ENCODE data around the gene CAPS2.

Gene CAPS2

DNA sequence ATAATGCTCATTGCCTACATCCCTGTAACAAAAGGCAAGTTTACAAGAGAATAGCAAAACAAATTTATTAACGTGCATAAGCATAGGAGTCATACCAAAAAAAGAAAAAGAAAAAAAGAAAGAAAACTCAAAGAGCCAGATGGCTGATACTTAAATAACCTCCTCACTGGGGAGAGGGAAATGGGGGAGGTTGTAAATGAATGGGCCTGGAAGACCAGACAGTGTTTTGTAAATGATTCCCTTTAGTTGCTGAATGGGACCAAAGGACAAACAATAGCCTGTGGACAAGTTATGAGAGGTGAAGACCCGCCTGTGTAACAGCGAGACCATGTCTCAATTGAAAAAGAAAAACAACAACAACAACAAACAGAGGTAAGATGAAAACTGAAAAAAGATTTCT, 35.3 kb downstream of the CAPS2 start:
- Histone ChIP-seq H3K27me3 (ENCODE audit: insufficient read depth, poor library complexity, severe bottlenecking) (no peaks in the 10 kb centered on the region), H3K4me3 (replicated peaks; ENCODE audit: insufficient read depth, low read length) (no peak overlapping the region), H3K27ac (replicated peaks) (no peak overlapping the region)
- no peak for DNase-seq (ENCODE audit: low read depth in 1 of 2, low spot score in 1 of 2)
- TF ChIP-seq GABPA (IDR thresholded peaks at IDR 0.05; ENCODE audit: low read depth) = no peak

DNA sequence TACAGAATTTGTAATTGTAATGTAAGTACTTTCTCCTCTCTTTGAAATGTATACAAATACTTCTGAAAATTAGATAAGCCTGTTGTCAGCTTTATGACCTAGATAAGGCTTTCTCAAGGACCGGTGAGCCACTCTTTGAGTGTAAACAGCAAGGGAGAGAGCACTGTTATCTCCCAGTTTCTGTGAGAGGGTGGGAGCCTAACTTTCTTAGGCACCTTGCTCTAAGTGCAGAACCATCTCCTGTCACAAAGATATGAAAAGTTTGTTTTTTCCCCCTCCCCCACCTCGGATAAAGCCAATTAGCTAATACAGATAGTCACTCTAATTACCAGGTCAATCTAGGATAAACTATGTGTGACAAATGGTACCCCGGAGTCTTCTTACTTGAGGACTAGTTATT, 35.8 kb downstream of the CAPS2 start:
- no peak for DNase-seq (ENCODE audit: low read depth in 1 of 2, low spot score in 1 of 2)
- TF ChIP-seq SPI1 (IDR thresholded peaks at IDR 0.05; ENCODE audit: borderline replicate concordance, low read depth) (no peak), GABPA (IDR thresholded peaks at IDR 0.05; ENCODE audit: low read depth) (no peak)
- TF ChIP-seq, protein P1, sequence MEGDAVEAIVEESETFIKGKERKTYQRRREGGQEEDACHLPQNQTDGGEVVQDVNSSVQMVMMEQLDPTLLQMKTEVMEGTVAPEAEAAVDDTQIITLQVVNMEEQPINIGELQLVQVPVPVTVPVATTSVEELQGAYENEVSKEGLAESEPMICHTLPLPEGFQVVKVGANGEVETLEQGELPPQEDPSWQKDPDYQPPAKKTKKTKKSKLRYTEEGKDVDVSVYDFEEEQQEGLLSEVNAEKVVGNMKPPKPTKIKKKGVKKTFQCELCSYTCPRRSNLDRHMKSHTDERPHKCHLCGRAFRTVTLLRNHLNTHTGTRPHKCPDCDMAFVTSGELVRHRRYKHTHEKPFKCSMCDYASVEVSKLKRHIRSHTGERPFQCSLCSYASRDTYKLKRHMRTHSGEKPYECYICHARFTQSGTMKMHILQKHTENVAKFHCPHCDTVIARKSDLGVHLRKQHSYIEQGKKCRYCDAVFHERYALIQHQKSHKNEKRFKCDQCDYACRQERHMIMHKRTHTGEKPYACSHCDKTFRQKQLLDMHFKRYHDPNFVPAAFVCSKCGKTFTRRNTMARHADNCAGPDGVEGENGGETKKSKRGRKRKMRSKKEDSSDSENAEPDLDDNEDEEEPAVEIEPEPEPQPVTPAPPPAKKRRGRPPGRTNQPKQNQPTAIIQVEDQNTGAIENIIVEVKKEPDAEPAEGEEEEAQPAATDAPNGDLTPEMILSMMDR (IDR thresholded peaks at IDR 0.05; ENCODE audit: insufficient read depth, low read length) = no peak
- Histone ChIP-seq H3K4me3 (replicated peaks; ENCODE audit: insufficient read depth, low read length) (no peak overlapping the region), H3K27ac (replicated peaks) (no peak overlapping the region), H3K27me3 (ENCODE audit: insufficient read depth, poor library complexity, severe bottlenecking) (no peaks in the 10 kb centered on the region)

DNA sequence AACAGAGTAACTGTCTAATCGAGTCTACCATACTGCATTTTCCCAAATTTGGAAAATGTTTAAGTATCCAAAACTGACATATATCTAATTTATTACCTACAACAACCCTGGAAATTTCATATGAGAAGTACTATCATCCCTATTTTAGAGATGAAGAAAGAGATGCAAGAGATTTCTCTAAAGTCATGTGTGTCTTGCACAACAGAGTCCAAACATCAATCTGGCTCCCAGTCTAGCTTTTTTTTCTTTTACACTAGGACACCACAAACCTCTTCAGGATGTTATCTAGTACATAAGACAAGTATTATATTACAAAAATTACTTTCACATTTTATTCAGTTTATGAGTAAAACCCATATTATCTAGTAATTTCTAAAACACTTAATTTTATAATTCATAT, 39.1 kb downstream of the CAPS2 start:
- Histone ChIP-seq H3K27ac (replicated peaks) (no peak overlapping the region), H3K27me3 (ENCODE audit: insufficient read depth, poor library complexity, severe bottlenecking) (no peaks in the 10 kb centered on the region), H3K4me3 (replicated peaks; ENCODE audit: insufficient read depth, low read length) (no peak overlapping the region)
- DNase-seq (ENCODE audit: low read depth in 1 of 2, low spot score in 1 of 2) = no peak
- no peak for TF ChIP-seq SPI1 (IDR thresholded peaks at IDR 0.05; ENCODE audit: borderline replicate concordance, low read depth)
- TF ChIP-seq, protein P2, sequence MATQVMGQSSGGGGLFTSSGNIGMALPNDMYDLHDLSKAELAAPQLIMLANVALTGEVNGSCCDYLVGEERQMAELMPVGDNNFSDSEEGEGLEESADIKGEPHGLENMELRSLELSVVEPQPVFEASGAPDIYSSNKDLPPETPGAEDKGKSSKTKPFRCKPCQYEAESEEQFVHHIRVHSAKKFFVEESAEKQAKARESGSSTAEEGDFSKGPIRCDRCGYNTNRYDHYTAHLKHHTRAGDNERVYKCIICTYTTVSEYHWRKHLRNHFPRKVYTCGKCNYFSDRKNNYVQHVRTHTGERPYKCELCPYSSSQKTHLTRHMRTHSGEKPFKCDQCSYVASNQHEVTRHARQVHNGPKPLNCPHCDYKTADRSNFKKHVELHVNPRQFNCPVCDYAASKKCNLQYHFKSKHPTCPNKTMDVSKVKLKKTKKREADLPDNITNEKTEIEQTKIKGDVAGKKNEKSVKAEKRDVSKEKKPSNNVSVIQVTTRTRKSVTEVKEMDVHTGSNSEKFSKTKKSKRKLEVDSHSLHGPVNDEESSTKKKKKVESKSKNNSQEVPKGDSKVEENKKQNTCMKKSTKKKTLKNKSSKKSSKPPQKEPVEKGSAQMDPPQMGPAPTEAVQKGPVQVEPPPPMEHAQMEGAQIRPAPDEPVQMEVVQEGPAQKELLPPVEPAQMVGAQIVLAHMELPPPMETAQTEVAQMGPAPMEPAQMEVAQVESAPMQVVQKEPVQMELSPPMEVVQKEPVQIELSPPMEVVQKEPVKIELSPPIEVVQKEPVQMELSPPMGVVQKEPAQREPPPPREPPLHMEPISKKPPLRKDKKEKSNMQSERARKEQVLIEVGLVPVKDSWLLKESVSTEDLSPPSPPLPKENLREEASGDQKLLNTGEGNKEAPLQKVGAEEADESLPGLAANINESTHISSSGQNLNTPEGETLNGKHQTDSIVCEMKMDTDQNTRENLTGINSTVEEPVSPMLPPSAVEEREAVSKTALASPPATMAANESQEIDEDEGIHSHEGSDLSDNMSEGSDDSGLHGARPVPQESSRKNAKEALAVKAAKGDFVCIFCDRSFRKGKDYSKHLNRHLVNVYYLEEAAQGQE (IDR thresholded peaks at IDR 0.05; ENCODE audit: insufficient replicate concordance, low read depth) = no peak
- no peak for TF ChIP-seq GABPA (IDR thresholded peaks at IDR 0.05; ENCODE audit: low read depth)
- TF ChIP-seq, protein P1 (IDR thresholded peaks at IDR 0.05; ENCODE audit: insufficient read depth, low read length) = no peak
- TF ChIP-seq POLR2AphosphoS5 (IDR thresholded peaks at IDR 0.05; ENCODE audit: low read depth) = no peak

DNA sequence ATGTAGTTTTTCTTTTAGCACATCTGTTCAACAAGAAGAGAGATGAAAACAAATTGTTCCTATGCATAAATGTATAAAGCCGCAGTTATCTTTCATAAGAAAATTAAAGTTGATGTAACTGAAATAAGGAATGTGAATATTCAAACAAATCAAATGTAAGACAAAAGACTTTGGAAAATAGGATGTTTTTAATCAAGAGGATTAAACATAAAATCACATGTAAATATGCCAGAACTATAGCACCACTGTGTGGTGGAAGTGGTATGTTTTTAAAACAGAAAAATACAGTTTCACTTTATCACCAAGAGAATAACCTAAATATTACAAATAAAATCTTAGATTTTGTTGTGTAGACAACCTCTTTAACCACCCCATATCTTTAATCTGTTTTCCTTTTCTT, 40.4 kb downstream of the CAPS2 start:
- Histone ChIP-seq H3K4me3 (replicated peaks; ENCODE audit: insufficient read depth, low read length) (no peak overlapping the region), H3K27me3 (ENCODE audit: insufficient read depth, poor library complexity, severe bottlenecking) (no peaks in the 10 kb centered on the region), H3K27ac (replicated peaks) (no peak overlapping the region)
- no peak for DNase-seq (ENCODE audit: low read depth in 1 of 2, low spot score in 1 of 2)
- no peak for TF ChIP-seq SPI1 (IDR thresholded peaks at IDR 0.05; ENCODE audit: borderline replicate concordance, low read depth)
- TF ChIP-seq POLR2AphosphoS5 (IDR thresholded peaks at IDR 0.05; ENCODE audit: low read depth) = no peak
- TF ChIP-seq, protein P2 (IDR thresholded peaks at IDR 0.05; ENCODE audit: insufficient replicate concordance, low read depth) = no peak
- TF ChIP-seq GABPA (IDR thresholded peaks at IDR 0.05; ENCODE audit: low read depth) = no peak
- TF ChIP-seq, protein P1 (IDR thresholded peaks at IDR 0.05; ENCODE audit: insufficient read depth, low read length) = no peak

Data from HL-60 (cell line).